Breast epithelium (tissue), 4 donors: ENCODE data around the gene SPTBN1. TPM values are rescaled to one million over a fixed set of nuclear protein-coding genes. Genes with fewer than 3 reads are reported as not detected.

Experiments
- DNase-seq, 2 donors: peaks; one replicate each; pipeline ENCODE4 v3.0.0-alpha.2; 2019; ENCODE audit warnings: low spot score in 2 of 2
- H3K27ac ChIP-seq, 2 donors: fragments of 200-600 bp; sonication (generic) in 1 of 2; one replicate each; pipeline ENCODE4 v1.5.1; 2016 to 2019; ENCODE audit warnings: mild to moderate bottlenecking in 1 of 2
- H3K27me3 ChIP-seq, 2 donors: fragments of 200-600 bp; sonication (generic) in 1 of 2; one replicate each; pipeline versions ENCODE4 v1.5.1 to v1.6.0; 2017 to 2019; ENCODE audit warnings: control low read depth in 1 of 2, mild to moderate bottlenecking in 1 of 2
- H3K36me3 ChIP-seq: fragments of 200-600 bp; one replicate; pipeline ENCODE4 v1.5.1; 2019
- H3K4me1 ChIP-seq, 2 donors: fragments of 200-600 bp; sonication (generic); one replicate each; pipeline ENCODE4 v1.5.1; 2016 to 2019; ENCODE audit warnings: control low read depth in 1 of 2
- H3K4me3 ChIP-seq, 3 donors: fragments of 200-600 bp; sonication (generic); 1 replicate in 2 of 3; 2 replicates in 1 of 3; pipeline ENCODE4 v1.5.1; 2016 to 2019; ENCODE audit warnings: mild to moderate bottlenecking in 3 of 3, moderate library complexity in 2 of 3
- H3K9me3 ChIP-seq, 2 donors: fragments of 200-600 bp; sonication (generic) in 1 of 2; one replicate each; pipeline ENCODE4 v1.5.1; 2016 to 2019; ENCODE audit warnings: control low read depth in 1 of 2
- POLR2A ChIP-seq: fragments of 450-650 bp; IDR thresholded peaks from one replicate; pipeline ENCODE4 v1.6.1; 2016; ENCODE audit warnings: antibody characterized with exemption, mild to moderate bottlenecking, moderate library complexity
- POLR2AphosphoS5 ChIP-seq, 3 donors: sonication (generic); formaldehyde crosslinking; IDR thresholded peaks; one replicate each; pipeline ENCODE4 v1.6.1; 2017; ENCODE audit warnings: antibody characterized with exemption in 3 of 3
- intact Hi-C: fragments of 100-400 bp; cut with DNase I; formaldehyde crosslinking; loops from one replicate; pipeline ENCODE4 v1.15.1; 2023; ENCODE audit warnings: low total_unique reads
- total RNA-seq, 3 donors: library from RNA; depleted of rRNA; stranded (reverse); fragments of >200 nt; gene quantifications; one replicate each; pipeline ENCODE4 v1.1.0, GENCODE V29; 2016
- TF ChIP-seq, protein P1 (sequence below), 3 donors: fragments of 450-650 bp; IDR thresholded peaks; one replicate each; pipeline ENCODE4 v1.5.1; 2016 to 2017; ENCODE audit warnings: antibody characterized with exemption in 3 of 3, mild to moderate bottlenecking in 3 of 3, moderate library complexity in 3 of 3

Gene SPTBN1
- total RNA-seq, 3 donors from 2014 or later, result 223 to 1,216 (median 273) TPM

DNA sequence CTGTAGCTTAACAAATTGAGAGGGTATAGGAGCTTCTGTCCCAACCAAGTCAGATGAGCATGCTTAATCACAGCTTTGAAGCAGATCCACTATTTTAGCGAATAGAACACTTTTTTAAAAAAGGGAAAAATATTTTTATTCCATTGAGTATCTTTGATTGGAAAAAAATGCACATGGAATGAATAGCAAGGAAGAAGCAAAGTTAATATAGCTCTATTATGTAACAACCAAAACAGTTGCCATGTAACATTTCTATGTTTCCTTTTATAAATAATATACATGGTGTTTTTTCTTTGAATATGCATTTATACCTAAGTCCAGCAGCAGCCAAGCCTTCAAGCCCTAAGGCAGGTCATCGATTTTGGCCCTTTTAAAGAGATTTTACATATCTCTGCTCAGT is 21.4 kb upstream of the SPTBN1 start:
- no peak for DNase-seq
- Histone ChIP-seq H3K36me3 (no peaks in the 10 kb centered on the region), H3K4me3 (no peak overlapping the region), H3K27ac (no peak overlapping the region), H3K9me3 (no peaks in the 10 kb centered on the region), H3K4me1 (no peaks in the 10 kb centered on the region), H3K27me3 (no peaks in the 10 kb centered on the region)
- TF ChIP-seq, protein P1, sequence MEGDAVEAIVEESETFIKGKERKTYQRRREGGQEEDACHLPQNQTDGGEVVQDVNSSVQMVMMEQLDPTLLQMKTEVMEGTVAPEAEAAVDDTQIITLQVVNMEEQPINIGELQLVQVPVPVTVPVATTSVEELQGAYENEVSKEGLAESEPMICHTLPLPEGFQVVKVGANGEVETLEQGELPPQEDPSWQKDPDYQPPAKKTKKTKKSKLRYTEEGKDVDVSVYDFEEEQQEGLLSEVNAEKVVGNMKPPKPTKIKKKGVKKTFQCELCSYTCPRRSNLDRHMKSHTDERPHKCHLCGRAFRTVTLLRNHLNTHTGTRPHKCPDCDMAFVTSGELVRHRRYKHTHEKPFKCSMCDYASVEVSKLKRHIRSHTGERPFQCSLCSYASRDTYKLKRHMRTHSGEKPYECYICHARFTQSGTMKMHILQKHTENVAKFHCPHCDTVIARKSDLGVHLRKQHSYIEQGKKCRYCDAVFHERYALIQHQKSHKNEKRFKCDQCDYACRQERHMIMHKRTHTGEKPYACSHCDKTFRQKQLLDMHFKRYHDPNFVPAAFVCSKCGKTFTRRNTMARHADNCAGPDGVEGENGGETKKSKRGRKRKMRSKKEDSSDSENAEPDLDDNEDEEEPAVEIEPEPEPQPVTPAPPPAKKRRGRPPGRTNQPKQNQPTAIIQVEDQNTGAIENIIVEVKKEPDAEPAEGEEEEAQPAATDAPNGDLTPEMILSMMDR (IDR thresholded peaks at IDR 0.05), result no peak
- TF ChIP-seq POLR2AphosphoS5 (IDR thresholded peaks at IDR 0.05) (no peak), POLR2A (no peak)
- intact Hi-C loops, result no loop called here

DNA sequence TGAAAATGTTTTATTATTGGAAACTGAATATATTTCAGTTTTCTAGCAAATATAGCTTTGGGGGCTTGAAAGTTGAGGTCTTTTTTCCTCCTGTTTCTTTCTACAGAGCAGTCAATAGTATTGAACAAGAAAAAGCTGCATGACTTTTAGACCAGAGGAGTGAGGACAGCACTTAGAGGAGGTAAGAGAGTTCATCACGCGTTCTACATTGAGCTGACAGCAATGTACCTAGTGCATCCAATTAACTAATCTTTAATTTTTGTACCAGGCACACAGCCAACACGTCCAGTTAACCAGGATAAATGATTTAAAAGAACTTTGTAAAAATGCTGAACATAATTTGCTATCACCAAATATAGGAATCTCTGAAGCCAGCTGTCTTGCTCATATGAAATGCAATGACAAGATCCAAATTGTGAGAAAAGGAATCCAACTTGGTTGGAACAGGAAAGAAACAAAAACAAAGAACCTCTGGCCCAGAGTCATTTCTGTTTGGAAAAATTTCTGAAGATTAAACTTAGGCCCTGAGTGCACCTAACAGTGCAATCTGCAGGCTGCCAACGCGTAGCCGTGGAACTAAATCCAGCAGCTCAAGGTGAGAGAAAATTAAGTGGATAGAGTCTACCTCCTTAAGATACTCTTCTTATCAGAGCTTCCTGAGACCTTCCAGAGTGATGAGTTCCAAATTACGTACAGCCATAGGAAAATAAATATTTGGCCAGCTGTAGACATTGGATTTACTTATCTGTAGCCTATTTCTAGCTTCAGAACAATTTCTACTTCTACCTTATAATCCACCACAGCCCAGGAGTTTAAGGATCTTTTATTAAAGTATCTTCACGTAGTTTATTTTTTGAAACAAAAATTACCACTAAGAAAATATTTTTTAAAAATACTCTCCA is 20.6 kb upstream of the SPTBN1 start:
- DNase-seq, result no peak
- no peak overlapping the region for H3K4me3 ChIP-seq
- H3K36me3 ChIP-seq, result no peaks in the 10 kb centered on the region
- intact Hi-C loops, result no loop called here
- no peaks in the 10 kb centered on the region for H3K4me1 ChIP-seq
- no peaks in the 10 kb centered on the region for H3K27me3 ChIP-seq
- no peaks in the 10 kb centered on the region for H3K9me3 ChIP-seq
- H3K27ac ChIP-seq, result no peak overlapping the region
- TF ChIP-seq POLR2AphosphoS5 (IDR thresholded peaks at IDR 0.05) (no peak), POLR2A (no peak)
- TF ChIP-seq, protein P1 (IDR thresholded peaks at IDR 0.05), result no peak

DNA sequence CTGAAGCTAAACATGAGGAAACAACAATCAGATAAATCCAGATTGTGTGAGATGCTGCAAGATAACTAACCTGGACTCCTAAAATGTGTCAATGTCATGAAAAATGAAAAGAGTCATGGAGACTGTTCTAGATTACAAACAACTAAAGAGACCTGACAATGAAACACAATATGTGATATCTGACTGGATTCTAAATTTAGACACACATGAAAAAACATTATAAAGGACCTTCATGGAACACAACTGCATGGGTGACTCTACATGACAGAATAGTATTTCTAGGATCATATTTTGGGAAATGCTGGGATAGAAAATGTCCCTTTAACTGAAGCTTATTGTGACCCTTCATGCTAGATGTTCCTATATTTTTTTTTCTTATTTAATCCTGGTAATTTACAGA is 18.5 kb upstream of the SPTBN1 start:
- Histone ChIP-seq H3K27ac (no peak overlapping the region), H3K4me3 (no peak overlapping the region), H3K4me1 (no peaks in the 10 kb centered on the region), H3K27me3 (no peaks in the 10 kb centered on the region), H3K36me3 (no peaks in the 10 kb centered on the region), H3K9me3 (no peaks in the 10 kb centered on the region)
- intact Hi-C loops, result no loop called here
- TF ChIP-seq, protein P1 (IDR thresholded peaks at IDR 0.05), result no peak
- no peak for TF ChIP-seq POLR2A
- no peak for TF ChIP-seq POLR2AphosphoS5 (IDR thresholded peaks at IDR 0.05)
- DNase-seq, result no peak

DNA sequence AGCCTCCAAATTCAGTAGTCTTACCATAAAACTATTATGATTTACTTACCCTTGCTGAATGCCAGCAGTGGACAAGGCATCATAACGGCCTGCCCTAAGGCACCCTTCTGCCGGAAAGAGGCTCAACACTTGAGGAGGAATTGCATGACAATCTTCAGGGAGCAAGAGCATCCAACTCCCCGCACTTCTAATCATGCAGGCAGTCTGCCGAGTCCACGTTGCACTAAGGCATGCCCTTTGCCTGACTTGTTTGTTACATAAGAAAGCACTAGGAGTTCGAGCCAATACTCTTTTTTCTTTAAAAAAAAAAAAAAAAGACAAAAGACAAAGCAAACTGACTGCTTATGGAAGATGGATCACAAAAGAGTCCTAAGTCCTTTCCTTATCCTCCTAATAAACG is 17.9 kb upstream of the SPTBN1 start:
- intact Hi-C loops, result no loop called here
- H3K36me3 ChIP-seq, result no peaks in the 10 kb centered on the region
- no peak for DNase-seq
- H3K27me3 ChIP-seq, result no peaks in the 10 kb centered on the region
- H3K4me3 ChIP-seq, result no peak overlapping the region
- TF ChIP-seq, protein P1 (IDR thresholded peaks at IDR 0.05), result no peak
- no peak for TF ChIP-seq POLR2AphosphoS5 (IDR thresholded peaks at IDR 0.05)
- TF ChIP-seq POLR2A, result no peak
- no peak overlapping the region for H3K27ac ChIP-seq
- H3K9me3 ChIP-seq, result no peaks in the 10 kb centered on the region
- H3K4me1 ChIP-seq, result no peaks in the 10 kb centered on the region

DNA sequence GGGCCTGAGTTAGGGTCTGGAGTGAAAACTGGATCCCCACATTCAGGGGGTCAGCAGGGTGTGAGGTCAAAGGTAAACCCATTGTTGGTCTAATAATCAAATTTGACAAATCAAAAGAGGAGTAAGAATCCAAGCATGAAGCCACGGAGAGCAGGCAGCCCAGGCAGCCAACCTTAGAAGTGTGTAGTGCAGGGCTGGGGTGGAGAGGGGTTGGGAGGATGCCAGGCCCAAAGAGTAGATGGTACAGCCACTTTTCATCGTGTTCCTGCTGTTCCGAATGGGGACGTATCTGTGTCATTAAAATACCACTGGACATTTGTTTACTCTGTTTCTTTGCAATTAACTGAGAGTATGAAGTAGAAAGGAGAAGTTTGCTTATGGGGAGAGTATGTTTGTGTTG is 16.5 kb upstream of the SPTBN1 start:
- intact Hi-C loops, result no loop called here
- Histone ChIP-seq H3K9me3 (no peaks in the 10 kb centered on the region), H3K27ac (no peak overlapping the region), H3K27me3 (no peaks in the 10 kb centered on the region), H3K4me3 (no peak overlapping the region), H3K36me3 (no peaks in the 10 kb centered on the region), H3K4me1 (no peaks in the 10 kb centered on the region)
- no peak for DNase-seq
- TF ChIP-seq POLR2A (no peak), POLR2AphosphoS5 (IDR thresholded peaks at IDR 0.05) (no peak)
- TF ChIP-seq, protein P1 (IDR thresholded peaks at IDR 0.05), result no peak
